Natural killer cell treated with Interleukin-12 subunit alpha and Interleukin-12 subunit beta and Interleukin-15 and Interleukin-18, amount 100 ng/mL, for 72 hours (primary cell): ENCODE data around the gene SLC51A. TPM values are rescaled to one million over a fixed set of nuclear protein-coding genes. Genes with fewer than 3 reads are reported as not detected.
"Not testable (repeated sequence)": the region's sequence is repeated elsewhere in the genome, so short reads cannot be mapped to it uniquely, and the experiment has no call there.

Experiments used
- ATAC-seq, 2 donors: fragments of 150-1000 bp; cut with Tn5 transposase in 1 of 2; sonication (Bioruptor Pico), chemical (Tn5 transposase) in 1 of 2; 2 replicates each; pipeline ENCODE4 v1.10.0; 2021
- DNase-seq: peaks from one replicate; pipeline ENCODE4 v3.0.0; 2022; ENCODE audit warnings: low spot score
- H3K27ac Mint-ChIP-seq, 2 donors: 1 replicate in 1 of 2; 2 replicates in 1 of 2; pipeline ENCODE4 v1.8.0; 2022; ENCODE audit warnings: mixed read lengths in 2 of 2, mild to moderate bottlenecking in 1 of 2, moderate library complexity in 1 of 2
- H3K27me3 Mint-ChIP-seq, 2 donors: 1 replicate in 1 of 2; 2 replicates in 1 of 2; pipeline ENCODE4 v1.8.0; 2022; ENCODE audit warnings: mixed read lengths in 2 of 2
- H3K36me3 Mint-ChIP-seq: one replicate; pipeline ENCODE4 v1.8.0; 2022; ENCODE audit warnings: mixed read lengths
- H3K4me1 Mint-ChIP-seq, 2 donors: 1 replicate in 1 of 2; 2 replicates in 1 of 2; pipeline ENCODE4 v1.8.0; 2022; ENCODE audit warnings: low read depth in 2 of 2, mixed read lengths in 2 of 2, mild to moderate bottlenecking in 1 of 2
- H3K4me3 Mint-ChIP-seq: one replicate; pipeline ENCODE4 v1.8.0; 2022; ENCODE audit warnings: mixed read lengths
- H3K9me3 Mint-ChIP-seq: 2 replicates; pipeline ENCODE4 v1.8.0; 2022; ENCODE audit warnings: mixed read lengths
- total RNA-seq, 2 donors: library from RNA; stranded (reverse); gene quantifications; one replicate each; pipeline ENCODE4 v1.2.3, GENCODE V29; 2022

The SLC51A gene
- total RNA-seq, 2 donors from 2014 or later = not detected

DNA sequence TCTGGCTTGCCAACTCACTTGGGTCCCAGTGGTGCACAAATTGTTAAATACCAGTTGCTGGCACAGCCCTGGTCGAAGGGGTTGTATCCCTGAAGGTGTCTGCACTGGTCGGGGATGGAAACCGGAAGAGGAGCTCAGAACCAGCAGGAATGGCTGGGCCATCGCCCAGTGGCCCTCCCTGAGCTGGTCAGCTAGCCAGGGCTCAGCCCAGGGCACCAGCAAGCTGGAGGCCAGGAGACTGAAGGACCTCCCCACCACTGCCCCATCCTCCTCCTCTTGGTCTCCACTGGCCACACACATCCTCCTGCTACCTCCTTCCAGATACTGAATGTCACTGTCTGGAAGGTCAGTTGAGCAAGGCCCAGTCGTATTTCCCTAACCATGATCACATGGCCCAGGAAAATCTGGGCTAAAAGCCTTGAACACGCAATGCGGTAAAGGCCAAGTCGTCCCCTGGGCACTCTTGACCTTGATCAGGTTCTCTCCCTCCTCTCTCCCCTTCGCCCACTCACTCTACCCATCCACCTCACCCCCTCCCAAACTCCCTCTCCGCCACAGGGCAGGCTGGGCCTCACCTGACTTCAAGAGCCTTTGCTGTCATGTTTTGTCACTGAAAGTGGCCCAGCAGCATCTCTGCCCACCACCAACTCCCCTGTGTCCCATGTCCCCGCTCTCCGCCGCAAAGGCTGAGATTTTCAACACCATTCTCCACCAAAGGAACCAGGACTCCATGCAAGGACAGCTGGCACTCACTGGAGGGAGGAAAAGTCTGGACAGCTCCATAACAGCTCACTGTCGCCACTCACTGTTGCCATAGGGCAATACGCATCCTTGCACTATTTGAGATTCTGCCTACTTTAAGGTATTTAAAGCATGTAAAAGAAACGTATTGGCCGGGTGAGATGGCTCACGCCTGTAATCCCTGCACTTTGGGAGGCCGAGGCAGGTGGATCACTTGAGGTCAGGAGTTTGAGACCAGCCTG is 17.3 kb upstream of the SLC51A start:
- DNase-seq (no peak), ATAC-seq (no peak)
- H3K27ac Mint-ChIP-seq = no peak overlapping the region
- H3K36me3 Mint-ChIP-seq = no peaks in the 10 kb centered on the region
- no peak overlapping the region for H3K4me3 Mint-ChIP-seq
- peaks cover 0 to 6% of the 10 kb centered on the region in 2 donors for H3K4me1 Mint-ChIP-seq
- peaks cover 0 to 6% of the 10 kb centered on the region in 2 donors for H3K27me3 Mint-ChIP-seq
- no peaks in the 10 kb centered on the region for H3K9me3 Mint-ChIP-seq

DNA sequence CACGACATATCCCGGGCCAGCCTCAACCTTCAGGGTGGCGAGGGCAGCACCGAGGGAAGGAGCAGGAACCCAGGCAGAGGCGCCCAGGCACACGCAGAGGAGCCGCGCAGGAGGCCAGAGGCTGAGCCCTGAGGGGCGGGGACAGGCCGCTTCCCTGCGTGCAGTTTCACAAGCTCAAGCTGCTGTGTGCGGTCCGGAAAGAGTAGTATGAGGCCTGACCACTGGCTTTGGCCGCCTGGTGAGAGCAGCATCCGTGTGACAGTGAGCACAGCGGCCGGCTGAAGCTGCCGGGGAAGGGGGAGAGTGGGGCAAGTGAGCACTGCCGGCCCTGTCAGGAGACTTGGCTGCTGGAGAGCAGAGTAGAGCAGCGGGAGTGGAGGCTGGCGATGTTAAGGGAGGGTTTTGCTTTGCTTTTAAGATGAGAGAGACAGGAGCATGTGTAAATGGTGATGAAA is 13.8 kb upstream of the SLC51A start:
- Mint-ChIP-seq H3K4me3 (no peak overlapping the region), H3K4me1 (peaks cover 4 to 14% of the 10 kb centered on the region in 2 donors), H3K27me3 (peaks cover 0 to 14% of the 10 kb centered on the region in 2 donors), H3K27ac (peak overlapping the region in 1 of 2 donors; percentile 68), H3K9me3 (no peaks in the 10 kb centered on the region), H3K36me3 (no peaks in the 10 kb centered on the region)
- DNase-seq = no peak
- peak in 1 of 2 donors; percentile 76 for ATAC-seq

DNA sequence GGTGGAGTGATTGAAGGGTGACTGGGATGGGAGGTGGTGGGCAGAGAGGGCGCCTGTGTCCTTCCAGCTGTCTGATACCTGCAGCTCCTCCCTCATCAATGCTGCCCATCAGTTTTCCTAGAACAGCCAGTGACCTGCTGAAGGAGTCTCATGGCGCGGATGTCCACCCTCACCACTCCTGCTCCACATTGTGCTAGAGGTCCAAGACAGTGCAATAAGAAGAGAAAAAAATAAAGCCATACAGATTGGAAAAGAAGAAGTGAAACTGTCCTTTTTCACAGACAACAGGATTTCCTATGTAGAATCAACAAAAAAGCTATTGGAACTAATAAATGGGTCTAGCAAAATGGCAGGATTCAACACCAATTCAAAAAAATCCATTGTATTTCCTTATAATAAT is 12.5 kb upstream of the SLC51A start:
- no peaks in the 10 kb centered on the region for H3K9me3 Mint-ChIP-seq

DNA sequence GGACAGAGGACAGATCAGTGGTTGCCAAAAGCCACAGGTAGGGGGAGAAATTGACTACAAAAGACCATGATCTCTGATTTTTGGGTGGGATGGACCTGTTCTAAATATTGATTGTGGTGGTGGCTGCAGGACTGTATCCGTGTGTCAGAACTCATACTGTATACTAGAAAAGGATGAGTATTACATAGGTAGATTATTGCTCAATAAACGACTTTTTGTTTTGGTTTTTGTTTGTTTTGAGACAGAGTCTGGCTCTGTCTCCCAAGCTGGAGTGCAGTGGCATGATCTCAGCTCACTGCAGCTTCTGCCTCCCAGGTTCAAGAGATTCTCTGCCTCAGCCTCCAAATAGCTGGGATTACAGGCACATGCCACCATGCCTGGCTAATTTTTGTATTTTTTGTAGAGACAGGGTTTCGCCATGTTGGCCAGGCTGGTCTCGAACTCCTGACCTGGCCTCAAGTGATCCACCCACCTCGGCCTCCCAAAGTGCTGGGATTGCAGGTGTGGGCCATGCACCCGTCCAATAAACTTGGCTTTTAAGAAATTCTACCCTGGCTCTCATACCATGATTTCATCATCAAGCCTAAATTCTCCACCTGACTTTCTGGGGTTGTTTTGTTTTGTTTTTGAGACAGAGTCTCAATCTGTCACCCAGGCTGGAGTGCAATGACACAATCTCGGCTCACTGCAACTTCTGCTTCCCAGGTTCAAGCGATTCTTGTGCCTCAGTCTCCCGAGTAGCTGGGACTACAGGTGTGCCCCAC is 10.7 kb upstream of the SLC51A start:
- Mint-ChIP-seq H3K27me3 (peaks cover 0 to 14% of the 10 kb centered on the region in 2 donors), H3K4me1 (peaks cover 4 to 20% of the 10 kb centered on the region in 2 donors)
- not testable (repeated sequence) for DNase-seq, H3K36me3 Mint-ChIP-seq, H3K27ac Mint-ChIP-seq, H3K4me3 Mint-ChIP-seq, H3K9me3 Mint-ChIP-seq, ATAC-seq

More for the DNA sequence above, 12.5 kb upstream of the SLC51A start:
- Mint-ChIP-seq H3K27me3 (peaks cover 0 to 14% of the 10 kb centered on the region in 2 donors), H3K27ac (no peak overlapping the region), H3K36me3 (no peaks in the 10 kb centered on the region), H3K4me1 (peaks cover 4 to 20% of the 10 kb centered on the region in 2 donors), H3K4me3 (no peak overlapping the region)
- no peak for DNase-seq
- no peak for ATAC-seq

DNA sequence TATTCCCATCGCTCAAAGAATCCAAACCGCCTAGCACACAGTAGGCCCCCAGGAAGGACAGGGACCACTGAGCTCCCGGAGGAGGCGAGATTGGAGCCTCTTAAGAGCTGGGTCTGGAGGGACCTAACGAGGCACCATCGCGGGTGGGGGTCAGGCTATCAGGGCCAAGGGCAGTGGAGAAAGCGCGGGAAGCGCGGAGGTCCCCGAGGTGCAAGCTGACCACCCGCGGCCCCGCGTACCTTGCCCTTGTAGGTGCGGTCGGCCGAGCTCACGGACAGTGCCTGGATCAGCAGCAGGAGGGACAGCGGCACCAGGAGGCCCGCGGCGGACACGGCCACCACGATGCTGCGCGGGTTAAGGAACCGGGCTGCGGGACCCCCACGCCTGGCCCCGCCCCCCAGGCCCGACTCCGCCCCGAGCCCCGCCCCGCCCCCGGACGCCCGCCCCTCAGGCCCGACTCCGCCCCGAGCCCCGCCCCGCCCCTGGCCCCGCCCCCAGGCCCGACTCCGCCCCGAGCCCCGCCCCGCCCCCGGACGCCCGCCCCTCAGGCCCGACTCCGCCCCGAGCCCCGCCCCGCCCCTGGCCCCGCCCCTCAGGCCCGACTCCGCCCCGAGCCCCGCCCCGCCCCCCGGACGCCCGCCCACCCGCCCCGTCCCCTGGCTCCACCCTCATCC is 9.0 kb upstream of the SLC51A start:
- ATAC-seq (peak; percentile 59 to 63), DNase-seq (no peak)
- Mint-ChIP-seq H3K27ac (no peak overlapping the region), H3K4me3 (peak overlapping the region; percentile 81), H3K36me3 (no peaks in the 10 kb centered on the region), H3K4me1 (peaks cover 4 to 20% of the 10 kb centered on the region in 2 donors), H3K9me3 (no peaks in the 10 kb centered on the region), H3K27me3 (peaks cover 0 to 14% of the 10 kb centered on the region in 2 donors)

DNA sequence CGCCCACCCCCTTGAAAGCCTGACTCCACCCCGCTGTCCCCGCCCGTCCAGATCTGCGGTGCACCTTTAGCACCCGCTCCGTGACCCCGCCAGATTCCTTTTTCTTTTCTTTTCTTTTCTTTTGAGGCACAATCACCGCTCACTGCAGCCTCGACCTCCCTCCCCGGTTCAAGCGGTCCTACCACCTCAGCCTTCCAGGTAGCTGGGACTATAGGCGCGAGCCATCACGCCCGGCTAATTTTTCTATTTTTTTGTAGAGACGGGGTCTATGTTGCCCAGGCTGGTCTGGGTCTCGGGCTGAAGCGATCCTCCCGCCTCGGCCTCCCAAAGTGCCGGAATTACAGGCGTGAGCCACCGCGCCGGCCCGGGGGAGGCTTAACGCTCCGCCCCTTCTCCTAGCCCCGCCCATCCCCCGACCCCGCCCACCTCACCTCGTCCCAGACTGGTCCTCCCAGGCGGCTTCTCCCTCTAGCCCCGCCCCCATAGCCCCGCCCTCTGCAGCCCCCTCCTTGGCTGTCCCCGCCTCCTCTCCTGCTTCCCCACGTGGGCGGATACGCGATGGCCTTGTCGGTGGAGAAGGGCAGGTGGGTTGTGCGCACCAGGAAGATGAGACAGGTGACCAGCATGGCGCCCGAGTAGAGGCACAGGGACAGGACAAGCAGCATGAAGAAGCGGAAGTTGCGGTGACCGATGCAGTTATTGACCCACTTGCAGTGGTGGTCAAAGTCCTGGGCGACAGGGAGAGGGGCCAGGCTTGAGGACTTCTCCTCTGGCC is 8.3 kb upstream of the SLC51A start:
- Mint-ChIP-seq H3K36me3 (no peaks in the 10 kb centered on the region), H3K27ac (no peak overlapping the region), H3K4me3 (peak overlapping the region; percentile 81), H3K4me1 (peaks cover 4 to 16% of the 10 kb centered on the region in 2 donors), H3K9me3 (no peaks in the 10 kb centered on the region), H3K27me3 (peaks cover 0 to 10% of the 10 kb centered on the region in 2 donors)
- ATAC-seq (peak; percentile 78 to 85), DNase-seq (no peak)

DNA sequence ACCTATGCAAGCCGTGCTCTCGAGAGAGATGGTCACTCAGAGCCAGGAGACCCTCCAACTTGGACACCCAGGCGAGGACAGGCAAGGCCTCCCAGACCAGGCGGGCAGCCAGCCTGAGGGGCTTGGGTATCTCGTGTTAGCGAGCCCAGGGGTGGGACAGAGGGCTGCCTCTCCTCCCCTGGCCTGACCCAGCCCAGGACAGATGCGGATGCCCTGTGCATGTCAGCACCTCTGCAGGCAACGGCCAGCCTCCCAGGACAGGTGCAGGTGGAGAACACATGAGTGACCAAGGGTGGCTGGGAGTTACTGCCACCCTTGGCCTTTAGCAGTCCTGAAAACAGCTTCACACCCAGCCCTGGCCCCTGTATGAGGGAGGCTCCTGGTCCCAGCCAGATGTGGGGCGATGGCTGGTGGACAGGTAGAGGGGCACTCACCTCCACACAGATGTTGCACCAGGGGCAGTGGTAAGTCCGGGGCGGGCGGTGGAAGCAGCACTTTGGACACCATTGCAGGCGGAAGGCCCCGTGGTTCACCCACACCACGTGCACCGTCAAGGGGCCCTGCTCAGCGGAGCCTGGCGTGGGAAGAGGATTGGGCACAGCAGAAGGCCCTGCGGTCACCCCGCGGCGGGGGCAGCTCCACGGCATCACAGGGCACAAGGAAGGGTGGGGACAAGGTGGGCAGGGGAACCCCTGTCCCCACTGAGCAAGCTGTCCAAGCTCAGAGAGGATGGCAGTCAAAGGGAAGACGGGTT is 7.2 kb upstream of the SLC51A start:
- Mint-ChIP-seq H3K4me1 (peaks cover 4 to 14% of the 10 kb centered on the region in 2 donors), H3K27ac (no peak overlapping the region), H3K36me3 (no peaks in the 10 kb centered on the region), H3K9me3 (no peaks in the 10 kb centered on the region), H3K4me3 (peak overlapping the region; percentile 58), H3K27me3 (peaks cover 0 to 7% of the 10 kb centered on the region in 2 donors)
- no peak for DNase-seq
- no peak for ATAC-seq

DNA sequence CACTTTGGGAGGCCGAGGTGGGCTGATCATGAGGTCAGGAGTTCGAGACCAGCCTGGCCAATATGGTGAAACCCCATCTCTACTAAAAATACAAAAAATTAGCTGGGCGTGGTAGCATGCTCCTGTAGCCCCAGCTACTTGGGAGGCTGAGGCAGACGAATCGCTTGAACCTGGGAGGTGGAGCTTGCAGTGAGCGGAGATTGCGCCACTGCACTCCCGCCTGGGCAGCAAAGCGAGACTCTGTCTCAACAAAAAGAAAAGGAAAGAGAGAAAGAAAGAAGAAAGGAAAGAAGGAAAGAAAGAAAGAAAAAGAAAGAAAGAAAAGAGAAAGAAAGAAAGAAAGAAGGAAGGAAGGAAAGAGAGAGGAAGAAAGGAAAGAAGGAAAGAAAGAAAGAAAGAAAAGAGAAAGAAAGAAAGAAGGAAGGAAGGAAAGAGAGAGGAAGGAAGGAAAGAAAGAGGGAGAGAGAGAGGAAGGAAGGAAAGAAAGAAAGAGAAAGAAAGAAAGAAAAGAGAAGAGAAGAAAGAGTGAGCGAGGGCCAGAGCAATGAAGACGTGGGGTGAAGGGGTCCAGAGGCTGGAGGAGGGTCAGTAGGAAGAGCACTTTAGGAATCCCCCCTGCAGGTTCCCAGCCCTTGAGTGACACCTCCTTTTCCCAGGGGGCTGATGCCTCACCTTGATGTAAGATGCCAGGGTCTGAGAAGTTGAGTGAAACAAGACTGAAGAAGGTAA is 6.2 kb upstream of the SLC51A start:
- not testable (repeated sequence) for H3K27ac Mint-ChIP-seq, ATAC-seq, H3K9me3 Mint-ChIP-seq, DNase-seq, H3K27me3 Mint-ChIP-seq, H3K4me3 Mint-ChIP-seq, H3K36me3 Mint-ChIP-seq
- peaks cover 4 to 13% of the 10 kb centered on the region in 2 donors for H3K4me1 Mint-ChIP-seq

DNA sequence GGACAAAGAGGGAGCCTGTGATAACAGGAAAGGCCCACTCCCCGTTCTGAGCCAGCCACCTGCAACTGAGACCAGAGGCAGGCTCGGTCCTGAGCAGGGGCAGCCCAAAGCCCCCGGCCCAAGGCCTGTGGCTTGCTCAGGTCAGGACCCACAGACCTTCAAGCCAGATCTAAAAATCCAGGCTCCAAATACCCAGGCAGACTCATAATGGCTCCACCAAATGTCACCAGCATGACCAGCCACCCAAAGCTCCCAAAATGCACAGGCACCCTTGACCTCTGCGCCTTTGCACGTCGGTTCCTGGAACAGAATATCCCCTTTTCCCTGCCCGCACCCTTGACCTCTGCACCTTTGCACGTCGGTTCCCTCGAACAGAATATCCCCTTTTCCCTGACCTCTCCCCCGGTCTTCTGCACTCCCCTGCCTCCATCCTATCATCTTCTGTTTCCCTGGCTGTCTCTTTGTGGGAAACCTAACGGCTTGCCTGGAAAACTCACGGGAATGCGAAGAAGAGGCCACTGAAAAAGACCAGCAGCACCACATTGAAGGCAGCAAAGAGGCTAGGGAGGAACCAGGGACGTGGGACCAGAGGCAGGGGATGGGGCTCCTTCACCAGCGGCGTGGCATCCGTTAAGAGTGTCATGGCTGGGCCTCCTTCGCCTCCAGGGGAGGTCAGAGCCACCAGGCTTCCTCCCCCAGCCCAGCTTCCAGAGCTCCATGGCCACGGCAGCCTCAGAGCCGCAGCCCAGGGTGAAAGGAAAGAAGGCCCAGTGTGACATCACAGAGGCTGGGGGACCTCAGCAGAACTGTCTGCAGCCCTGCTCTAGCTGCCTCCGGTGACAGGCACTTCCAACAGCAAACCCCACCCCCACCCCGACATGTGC is 5.4 kb upstream of the SLC51A start, which contains the start of gene ZDHHC19:
ZDHHC19 (minus strand) TSS at position 728 of the 884 bp plus-strand sequence; CDS start at position 643, 85 bp downstream.
- DNase-seq = no peak
- Mint-ChIP-seq H3K27ac (no peak within 1 kb of the TSS), H3K36me3 (no peaks in the 10 kb centered on the region), H3K4me1 (peaks cover 4 to 10% of the 10 kb centered on the region in 2 donors), H3K27me3 (peaks cover 0 to 4% of the 10 kb centered on the region in 2 donors), H3K9me3 (no peaks in the 10 kb centered on the region), H3K4me3 (no peak within 1 kb of the TSS)
- no peak for ATAC-seq

DNA sequence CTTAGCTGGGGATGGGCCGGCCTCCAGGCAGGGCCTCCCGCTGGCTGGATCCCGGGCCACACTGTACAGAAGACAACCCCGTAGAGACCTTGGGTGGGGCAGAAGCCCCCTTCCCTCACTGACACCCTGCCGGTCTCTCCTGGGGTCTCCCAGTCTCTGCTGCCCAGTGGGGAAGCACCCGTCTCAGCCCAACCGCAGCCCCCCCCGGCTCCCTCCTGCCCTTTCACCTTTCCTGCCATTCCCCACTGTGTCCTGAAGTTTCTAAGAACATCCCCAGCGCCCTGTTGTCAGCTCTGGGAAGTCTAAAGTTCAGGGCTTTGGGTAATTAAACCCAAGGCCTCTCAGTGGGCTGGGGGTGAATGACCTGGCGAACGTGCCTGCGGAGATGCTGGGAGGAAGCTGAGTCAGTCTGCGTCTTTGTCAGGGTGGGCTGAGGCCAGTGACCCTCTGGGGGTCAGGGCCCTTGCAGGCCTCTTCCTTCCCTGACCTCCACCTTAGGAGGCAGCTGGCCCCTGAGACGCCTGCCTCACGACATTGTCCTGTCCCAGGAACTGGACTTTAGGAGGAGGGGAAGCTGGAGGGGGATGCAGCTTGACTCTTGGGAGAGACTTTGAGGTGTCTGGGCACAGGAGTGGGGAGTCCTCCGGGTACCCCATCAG is 1.4 kb upstream of the SLC51A start:
- no peak for ATAC-seq
- Mint-ChIP-seq H3K9me3 (no peaks in the 10 kb centered on the region), H3K27me3 (no peaks in the 10 kb centered on the region), H3K36me3 (no peaks in the 10 kb centered on the region), H3K4me1 (peaks cover 11% of the 10 kb centered on the region in 2 donors), H3K4me3 (no peak overlapping the region), H3K27ac (no peak overlapping the region)
- no peak for DNase-seq
